Measurements from ENCODE around the gene DECR2.

Gene DECR2

GRCh38 chr16:396605-397004 is 5.1 kb upstream of the DECR2 start:
- POLR2A ChIA-PET = interaction anchor here (0.6 kb wide), 1 partner anchor 9 kb away, joined by 3 read pairs; no protein-coding TSS in a partner anchor
- Histone ChIP-seq H3K27ac (ENCODE audit: extremely low read depth, low read depth, low read length) (peak overlapping the region; percentile 72; the same call in 1 of the 2 replicates), H3K4me1 (ENCODE audit: control insufficient read depth, insufficient read depth, low read length) (no peaks in the 10 kb centered on the region), H3K36me3 (ENCODE audit: control insufficient read depth in 2 of 2, insufficient read depth in 1 of 2, low read length in 2 of 2) (peaks cover 0 to 27% of the 10 kb centered on the region in 2 experiments; a peak in 1 of 3 replicates), H3K4me3 (ENCODE audit: low read depth, low read length) (peak overlapping the region; percentile 18), H3K9me3 (ENCODE audit: control insufficient read depth, insufficient read depth, low read depth, low read length) (no peaks in the 10 kb centered on the region)
- CTCF ChIA-PET = no interaction called here
- no peak for TF ChIP-seq ZNF692 (tag by site-specific recombination; IDR thresholded peaks at IDR 0.05)
- no peak for TF ChIP-seq ZNF513 (tag by site-specific recombination; IDR thresholded peaks at IDR 0.05)
- TF ChIP-seq BCL11A (tag by site-specific recombination; IDR thresholded peaks at IDR 0.05; ENCODE audit: low read depth) = no peak
- TF ChIP-seq ELK4 (IDR thresholded peaks at IDR 0.05; ENCODE audit: borderline replicate concordance, low read depth, low read length) = no peak
- no peak for TF ChIP-seq ZNF266 (tag by site-specific recombination; IDR thresholded peaks at IDR 0.05; ENCODE audit: low read depth)
- TF ChIP-seq OSR2 (tag by site-specific recombination; IDR thresholded peaks at IDR 0.05) = no peak
- TF ChIP-seq ZNF837 (tag by site-specific recombination; IDR thresholded peaks at IDR 0.05) = no peak
- TF ChIP-seq ZNF311 (tag by site-specific recombination; IDR thresholded peaks at IDR 0.05; ENCODE audit: borderline replicate concordance) = no peak
- no peak for TF ChIP-seq ZNF560 (tag by site-specific recombination; IDR thresholded peaks at IDR 0.05; ENCODE audit: borderline replicate concordance)
- no peak for TF ChIP-seq ZNF184 (tag by site-specific recombination; IDR thresholded peaks at IDR 0.05)
- TF ChIP-seq ZNF596 (tag by site-specific recombination; IDR thresholded peaks at IDR 0.05) = no peak
- no peak for TF ChIP-seq TSHZ1 (tag by site-specific recombination; IDR thresholded peaks at IDR 0.05; ENCODE audit: borderline replicate concordance)
- peak; percentile 59; the same call in 1 of the 2 replicates for TF ChIP-seq ZNF561 (tag by site-specific recombination; IDR thresholded peaks at IDR 0.05; ENCODE audit: borderline replicate concordance)
- TF ChIP-seq ZNF600 (tag by site-specific recombination; IDR thresholded peaks at IDR 0.05) = no peak; the same call in 1 of the 2 replicates
- no peak; the same call in 1 of the 2 replicates for TF ChIP-seq ZSCAN30 (tag by site-specific recombination; IDR thresholded peaks at IDR 0.05)
- TF ChIP-seq ZNF132 (tag by site-specific recombination; IDR thresholded peaks at IDR 0.05; ENCODE audit: borderline replicate concordance) = no peak
- no peak for TF ChIP-seq ZFP37 (tag by site-specific recombination; IDR thresholded peaks at IDR 0.05)
- no peak for TF ChIP-seq ZNF776 (tag by site-specific recombination; IDR thresholded peaks at IDR 0.05; ENCODE audit: borderline replicate concordance)
- TF ChIP-seq MEIS1 (CRISPR knock-in tag; IDR thresholded peaks at IDR 0.05; ENCODE audit: borderline replicate concordance) = no peak
- TF ChIP-seq FEZF1 (tag by site-specific recombination; IDR thresholded peaks at IDR 0.05) = no peak
- no peak for TF ChIP-seq ZNF571 (tag by site-specific recombination; IDR thresholded peaks at IDR 0.05)
- TF ChIP-seq ZNF449 (tag by site-specific recombination; IDR thresholded peaks at IDR 0.05) = no peak
- TF ChIP-seq ZNF585B (tag by site-specific recombination; IDR thresholded peaks at IDR 0.05) = no peak
- TF ChIP-seq ZNF626 (tag by site-specific recombination; IDR thresholded peaks at IDR 0.05) = no peak
- no peak for TF ChIP-seq ZNF777 (tag by site-specific recombination; IDR thresholded peaks at IDR 0.05; ENCODE audit: borderline replicate concordance)
- TF ChIP-seq ZNF670 (tag by site-specific recombination; IDR thresholded peaks at IDR 0.05; ENCODE audit: low read depth) = no peak
- TF ChIP-seq PATZ1 (tag by site-specific recombination; IDR thresholded peaks at IDR 0.05) = peak; percentile 88
- TF ChIP-seq ZNF404 (tag by site-specific recombination; IDR thresholded peaks at IDR 0.05) = no peak
